ENCODE measurements around the gene MCCD1. TPM values are rescaled to one million over a fixed set of nuclear protein-coding genes. Genes with fewer than 3 reads are reported as not detected.

MCCD1 gene
- total and polyA plus RNA-seq, 2 of the 13 experiments (the other 11 are each of a cell fraction or from before 2014, with no cell fraction given): 0.15 TPM; not detected in 1

DNA sequence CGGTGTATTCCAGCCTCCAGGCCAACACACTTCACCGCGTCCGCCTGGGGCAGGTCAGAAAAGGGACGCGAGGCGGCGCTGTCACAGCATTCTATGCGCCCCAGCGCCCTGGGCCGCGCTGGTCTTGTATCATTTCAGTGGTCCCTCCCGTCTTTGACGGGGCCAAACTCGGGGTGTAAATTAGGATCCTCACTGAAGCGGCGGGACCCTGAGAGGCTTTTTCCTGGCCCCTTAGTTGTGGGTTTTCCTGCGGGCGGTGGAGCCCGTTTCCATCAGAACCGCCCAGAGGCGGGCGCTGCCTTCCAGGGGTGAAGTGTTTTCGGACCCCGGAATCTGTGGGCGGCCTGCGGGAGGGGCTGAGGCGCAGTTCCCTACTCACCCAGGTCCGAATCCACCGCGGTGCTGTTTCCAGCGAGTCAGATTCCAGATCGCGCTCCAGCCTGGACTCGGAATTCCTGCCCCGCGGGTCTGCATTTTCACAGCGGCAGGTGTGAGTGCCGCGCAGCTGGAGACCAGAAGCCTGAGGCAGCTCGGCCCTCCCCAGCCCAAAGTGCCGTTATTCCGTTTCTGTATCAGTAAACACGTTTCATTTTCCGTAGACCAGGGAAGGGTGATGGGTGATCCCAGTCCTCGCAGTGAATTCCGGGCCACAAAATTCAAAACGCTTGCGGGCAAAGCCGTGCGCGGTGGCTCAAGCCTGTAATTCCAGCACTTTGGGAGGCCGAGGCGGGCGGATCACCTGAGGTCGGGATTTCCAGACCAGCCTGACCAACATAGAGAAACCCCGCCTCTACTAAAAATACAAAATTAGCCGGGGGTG lies 34.7 kb upstream of the MCCD1 start (continued):
- TF ChIP-seq SOX13 (IDR thresholded peaks at IDR 0.05) (no peak), SOX13 (CRISPR knock-in tag; conservative IDR thresholded peaks at IDR 0.05 in 1 of 2, IDR thresholded peaks at IDR 0.05 in 1 of 2) (no peak), ZNF530 (CRISPR knock-in tag; IDR thresholded peaks at IDR 0.05; ENCODE audit: low read depth) (no peak), ELF1 (CRISPR knock-in tag; IDR thresholded peaks at IDR 0.05) (no peak), ZNF672 (CRISPR knock-in tag; IDR thresholded peaks at IDR 0.05) (no peak), ZNF564 (CRISPR knock-in tag; IDR thresholded peaks at IDR 0.05) (peak; percentile 78; the same call in 1 of the 2 replicates), U2AF1 (optimal IDR thresholded peaks at IDR 0.05; ENCODE audit: low read depth, low read length) (no peak), MTF1 (CRISPR knock-in tag; IDR thresholded peaks at IDR 0.05) (no peak), RBM39 (IDR thresholded peaks at IDR 0.05; ENCODE audit: low read depth, low read length, poor library complexity, severe bottlenecking) (peak; percentile 64), THYN1 (CRISPR knock-in tag; IDR thresholded peaks at IDR 0.05; ENCODE audit: borderline replicate concordance, low read depth) (no peak), ZBTB7A (CRISPR knock-in tag; IDR thresholded peaks at IDR 0.05) (0 out of 2 replicates have a peak, but pooled peaks have one; percentile 33), ZNF572 (CRISPR knock-in tag; IDR thresholded peaks at IDR 0.05) (no peak), ZFY (CRISPR knock-in tag; IDR thresholded peaks at IDR 0.05) (peak; percentile 63), ZNF850 (CRISPR knock-in tag; conservative IDR thresholded peaks at IDR 0.05) (no peak), ZMAT3 (CRISPR knock-in tag; conservative IDR thresholded peaks at IDR 0.05) (no peak), REPIN1 (CRISPR knock-in tag; IDR thresholded peaks at IDR 0.05; ENCODE audit: borderline replicate concordance, low read depth) (no peak), NRL (CRISPR knock-in tag; IDR thresholded peaks at IDR 0.05; ENCODE audit: borderline replicate concordance) (0 out of 2 replicates have a peak, but pooled peaks have one; percentile 10)
- TF ChIP-seq, protein P1, sequence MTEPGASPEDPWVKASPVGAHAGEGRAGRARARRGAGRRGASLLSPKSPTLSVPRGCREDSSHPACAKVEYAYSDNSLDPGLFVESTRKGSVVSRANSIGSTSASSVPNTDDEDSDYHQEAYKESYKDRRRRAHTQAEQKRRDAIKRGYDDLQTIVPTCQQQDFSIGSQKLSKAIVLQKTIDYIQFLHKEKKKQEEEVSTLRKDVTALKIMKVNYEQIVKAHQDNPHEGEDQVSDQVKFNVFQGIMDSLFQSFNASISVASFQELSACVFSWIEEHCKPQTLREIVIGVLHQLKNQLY (CRISPR knock-in tag; IDR thresholded peaks at IDR 0.05): no peak
- TF ChIP-seq, protein P2, sequence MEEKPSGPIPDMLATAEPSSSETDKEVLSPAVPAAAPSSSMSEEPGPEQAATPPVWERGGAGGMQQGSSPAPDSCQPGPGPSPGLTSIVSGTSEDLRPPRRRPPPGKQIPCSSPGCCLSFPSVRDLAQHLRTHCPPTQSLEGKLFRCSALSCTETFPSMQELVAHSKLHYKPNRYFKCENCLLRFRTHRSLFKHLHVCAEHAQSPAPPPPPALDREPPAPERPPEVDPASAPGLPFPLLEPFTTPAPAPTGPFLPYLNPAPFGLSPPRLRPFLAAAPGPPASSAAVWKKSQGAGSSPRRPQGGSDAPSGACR (CRISPR knock-in tag; IDR thresholded peaks at IDR 0.05): no peak
- TF ChIP-seq, protein P3, sequence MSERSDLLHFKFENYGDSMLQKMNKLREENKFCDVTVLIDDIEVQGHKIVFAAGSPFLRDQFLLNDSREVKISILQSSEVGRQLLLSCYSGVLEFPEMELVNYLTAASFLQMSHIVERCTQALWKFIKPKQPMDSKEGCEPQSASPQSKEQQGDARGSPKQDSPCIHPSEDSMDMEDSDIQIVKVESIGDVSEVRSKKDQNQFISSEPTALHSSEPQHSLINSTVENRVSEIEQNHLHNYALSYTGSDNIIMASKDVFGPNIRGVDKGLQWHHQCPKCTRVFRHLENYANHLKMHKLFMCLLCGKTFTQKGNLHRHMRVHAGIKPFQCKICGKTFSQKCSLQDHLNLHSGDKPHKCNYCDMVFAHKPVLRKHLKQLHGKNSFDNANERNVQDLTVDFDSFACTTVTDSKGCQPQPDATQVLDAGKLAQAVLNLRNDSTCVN (CRISPR knock-in tag; IDR thresholded peaks at IDR 0.05; ENCODE audit: borderline replicate concordance): no peak
- TF ChIP-seq, protein P4, sequence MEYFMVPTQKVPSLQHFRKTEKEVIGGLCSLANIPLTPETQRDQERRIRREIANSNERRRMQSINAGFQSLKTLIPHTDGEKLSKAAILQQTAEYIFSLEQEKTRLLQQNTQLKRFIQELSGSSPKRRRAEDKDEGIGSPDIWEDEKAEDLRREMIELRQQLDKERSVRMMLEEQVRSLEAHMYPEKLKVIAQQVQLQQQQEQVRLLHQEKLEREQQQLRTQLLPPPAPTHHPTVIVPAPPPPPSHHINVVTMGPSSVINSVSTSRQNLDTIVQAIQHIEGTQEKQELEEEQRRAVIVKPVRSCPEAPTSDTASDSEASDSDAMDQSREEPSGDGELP (IDR thresholded peaks at IDR 0.05; ENCODE audit: borderline replicate concordance, low read depth): no peak
- TF ChIP-seq, protein P5, sequence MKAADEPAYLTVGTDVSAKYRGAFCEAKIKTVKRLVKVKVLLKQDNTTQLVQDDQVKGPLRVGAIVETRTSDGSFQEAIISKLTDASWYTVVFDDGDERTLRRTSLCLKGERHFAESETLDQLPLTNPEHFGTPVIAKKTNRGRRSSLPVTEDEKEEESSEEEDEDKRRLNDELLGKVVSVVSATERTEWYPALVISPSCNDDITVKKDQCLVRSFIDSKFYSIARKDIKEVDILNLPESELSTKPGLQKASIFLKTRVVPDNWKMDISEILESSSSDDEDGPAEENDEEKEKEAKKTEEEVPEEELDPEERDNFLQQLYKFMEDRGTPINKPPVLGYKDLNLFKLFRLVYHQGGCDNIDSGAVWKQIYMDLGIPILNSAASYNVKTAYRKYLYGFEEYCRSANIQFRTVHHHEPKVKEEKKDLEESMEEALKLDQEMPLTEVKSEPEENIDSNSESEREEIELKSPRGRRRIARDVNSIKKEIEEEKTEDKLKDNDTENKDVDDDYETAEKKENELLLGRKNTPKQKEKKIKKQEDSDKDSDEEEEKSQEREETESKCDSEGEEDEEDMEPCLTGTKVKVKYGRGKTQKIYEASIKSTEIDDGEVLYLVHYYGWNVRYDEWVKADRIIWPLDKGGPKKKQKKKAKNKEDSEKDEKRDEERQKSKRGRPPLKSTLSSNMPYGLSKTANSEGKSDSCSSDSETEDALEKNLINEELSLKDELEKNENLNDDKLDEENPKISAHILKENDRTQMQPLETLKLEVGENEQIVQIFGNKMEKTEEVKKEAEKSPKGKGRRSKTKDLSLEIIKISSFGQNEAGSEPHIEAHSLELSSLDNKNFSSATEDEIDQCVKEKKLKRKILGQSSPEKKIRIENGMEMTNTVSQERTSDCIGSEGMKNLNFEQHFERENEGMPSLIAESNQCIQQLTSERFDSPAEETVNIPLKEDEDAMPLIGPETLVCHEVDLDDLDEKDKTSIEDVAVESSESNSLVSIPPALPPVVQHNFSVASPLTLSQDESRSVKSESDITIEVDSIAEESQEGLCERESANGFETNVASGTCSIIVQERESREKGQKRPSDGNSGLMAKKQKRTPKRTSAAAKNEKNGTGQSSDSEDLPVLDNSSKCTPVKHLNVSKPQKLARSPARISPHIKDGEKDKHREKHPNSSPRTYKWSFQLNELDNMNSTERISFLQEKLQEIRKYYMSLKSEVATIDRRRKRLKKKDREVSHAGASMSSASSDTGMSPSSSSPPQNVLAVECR (CRISPR knock-in tag; IDR thresholded peaks at IDR 0.05; ENCODE audit: borderline replicate concordance): peak; percentile 12; the same call in 1 of the 2 replicates

Measured in HepG2 (cell line).